Lower leg skin (tissue), 3 donors: ENCODE results near the gene STAC2.

ENCODE experiments used
- POLR2A ChIP-seq, 2 donors: fragments of 450-650 bp; IDR thresholded peaks; one replicate each; pipeline ENCODE4 v1.6.1; 2016 to 2017; ENCODE audit warnings: antibody characterized with exemption in 2 of 2, mild to moderate bottlenecking in 1 of 2, moderate library complexity in 1 of 2
- TF ChIP-seq, protein P1 (sequence below), 3 donors: fragments of 450-650 bp; IDR thresholded peaks; one replicate each; pipeline ENCODE4 v1.5.1; 2016; ENCODE audit warnings: antibody characterized with exemption in 3 of 3, mild to moderate bottlenecking in 3 of 3, moderate library complexity in 2 of 3

DNA sequence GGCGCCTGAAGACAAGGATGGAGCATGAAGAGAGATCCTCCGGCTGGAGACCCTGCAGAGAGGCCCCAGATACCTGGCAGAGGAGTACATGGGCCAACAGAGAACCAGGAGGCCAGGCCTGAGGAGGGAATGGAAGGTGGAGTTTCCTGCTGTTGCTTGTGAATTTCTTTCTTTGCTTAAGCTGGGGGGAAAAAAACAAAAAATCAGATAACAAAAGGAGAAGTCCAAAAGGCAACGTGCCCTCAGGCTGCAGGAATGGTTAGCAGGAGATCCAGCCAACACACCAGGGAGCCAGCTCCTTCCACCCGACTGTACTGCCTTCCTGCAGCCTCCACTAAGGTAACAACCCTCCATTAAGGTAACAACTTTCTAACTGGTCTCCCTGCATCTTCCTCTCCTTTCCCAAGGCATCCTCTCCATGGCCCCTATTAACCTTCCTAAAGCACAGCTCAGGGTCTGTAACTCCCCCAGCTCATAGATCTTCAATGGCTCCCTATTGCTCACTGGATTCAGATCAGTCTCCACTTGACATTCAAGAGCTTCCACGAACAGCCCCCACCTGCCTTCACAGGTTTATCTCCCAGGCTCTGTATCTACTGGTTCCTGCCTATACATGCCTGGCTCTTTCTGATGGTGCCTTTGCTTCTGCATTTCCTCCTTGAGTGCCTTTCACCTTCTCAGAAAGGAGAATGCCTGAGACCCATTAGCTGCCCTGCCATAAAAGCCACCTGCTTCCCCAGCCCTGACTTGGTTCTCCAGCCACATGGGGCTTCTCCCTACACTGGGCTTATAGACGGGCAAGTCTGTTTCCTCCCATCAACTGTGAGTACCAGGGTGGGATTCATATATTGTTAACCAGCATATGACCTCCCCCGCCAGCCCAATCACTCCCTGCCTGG lies 59.1 kb downstream of the STAC2 start:
- TF ChIP-seq, protein P1, sequence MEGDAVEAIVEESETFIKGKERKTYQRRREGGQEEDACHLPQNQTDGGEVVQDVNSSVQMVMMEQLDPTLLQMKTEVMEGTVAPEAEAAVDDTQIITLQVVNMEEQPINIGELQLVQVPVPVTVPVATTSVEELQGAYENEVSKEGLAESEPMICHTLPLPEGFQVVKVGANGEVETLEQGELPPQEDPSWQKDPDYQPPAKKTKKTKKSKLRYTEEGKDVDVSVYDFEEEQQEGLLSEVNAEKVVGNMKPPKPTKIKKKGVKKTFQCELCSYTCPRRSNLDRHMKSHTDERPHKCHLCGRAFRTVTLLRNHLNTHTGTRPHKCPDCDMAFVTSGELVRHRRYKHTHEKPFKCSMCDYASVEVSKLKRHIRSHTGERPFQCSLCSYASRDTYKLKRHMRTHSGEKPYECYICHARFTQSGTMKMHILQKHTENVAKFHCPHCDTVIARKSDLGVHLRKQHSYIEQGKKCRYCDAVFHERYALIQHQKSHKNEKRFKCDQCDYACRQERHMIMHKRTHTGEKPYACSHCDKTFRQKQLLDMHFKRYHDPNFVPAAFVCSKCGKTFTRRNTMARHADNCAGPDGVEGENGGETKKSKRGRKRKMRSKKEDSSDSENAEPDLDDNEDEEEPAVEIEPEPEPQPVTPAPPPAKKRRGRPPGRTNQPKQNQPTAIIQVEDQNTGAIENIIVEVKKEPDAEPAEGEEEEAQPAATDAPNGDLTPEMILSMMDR (IDR thresholded peaks at IDR 0.05): no peak
- TF ChIP-seq POLR2A (IDR thresholded peaks at IDR 0.05): no peak
